OCI-LY1 (cell line): ENCODE results near the gene HERPUD2.
"Not testable (repeated sequence)": the region's sequence is repeated elsewhere in the genome, so short reads cannot be mapped to it uniquely, and the experiment has no call there.

Experiments
- CTCF ChIP-seq: fragments of 200-600 bp; sonication (generic), shearing (Covaris generic); IDR thresholded peaks from 2 replicates; pipeline ENCODE4 v1.5.1; 2017; ENCODE audit warnings: mild to moderate bottlenecking, antibody characterized with exemption, low read length, moderate library complexity, mixed read lengths
- EZH2 ChIP-seq: fragments of 200-600 bp; sonication (generic), shearing (Covaris generic); IDR thresholded peaks from 2 replicates; pipeline ENCODE4 v1.8.0; 2017; ENCODE audit warnings: borderline replicate concordance, mixed run types, mild to moderate bottlenecking, antibody characterized with exemption, low read length, moderate library complexity, mixed read lengths

GRCh38 chr7:35698382-35698781 lies 3.4 kb upstream of the HERPUD2 start:
- TF ChIP-seq CTCF, EZH2: not testable (repeated sequence)
